ENCODE data around the gene SLC24A3.

The SLC24A3 gene

GRCh38 chr20:19431316-19431700, 218.9 kb downstream of the SLC24A3 start:
- H3K27ac Mint-ChIP-seq = no peak overlapping the region
- no peaks in the 10 kb centered on the region for H3K27me3 Mint-ChIP-seq
- H3K4me1 Mint-ChIP-seq (ENCODE audit: low read depth) = peaks cover 6% of the 10 kb centered on the region
- H3K4me3 Mint-ChIP-seq = no peak overlapping the region
- H3K36me3 Mint-ChIP-seq (ENCODE audit: low read depth) = no peaks in the 10 kb centered on the region
- no peaks in the 10 kb centered on the region for H3K9me3 Mint-ChIP-seq

DNA sequence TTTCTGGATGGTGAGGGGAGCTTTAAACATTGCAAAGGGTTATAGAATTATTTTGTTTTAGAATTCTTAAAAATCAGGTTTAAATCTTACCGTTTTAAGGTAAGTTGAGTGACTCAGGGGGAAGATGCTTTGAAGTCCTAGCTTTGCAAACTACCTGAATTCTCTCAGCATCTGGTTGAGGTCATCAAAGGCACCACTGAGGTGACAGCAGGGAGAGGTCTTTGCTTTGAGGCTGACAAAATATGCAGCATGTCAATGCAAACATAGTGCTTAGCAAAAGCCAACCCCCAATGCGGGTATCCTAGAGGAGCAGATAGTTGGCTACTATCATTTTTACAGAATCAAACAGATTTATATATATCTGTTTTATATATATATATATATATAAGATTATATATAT, 219.5 kb downstream of the SLC24A3 start:
- H3K9me3 Mint-ChIP-seq = no peaks in the 10 kb centered on the region
- no peaks in the 10 kb centered on the region for H3K36me3 Mint-ChIP-seq (ENCODE audit: low read depth)
- H3K4me3 Mint-ChIP-seq = no peak overlapping the region
- H3K27ac Mint-ChIP-seq = no peak overlapping the region
- peaks cover 6% of the 10 kb centered on the region for H3K4me1 Mint-ChIP-seq (ENCODE audit: low read depth)
- no peaks in the 10 kb centered on the region for H3K27me3 Mint-ChIP-seq

DNA sequence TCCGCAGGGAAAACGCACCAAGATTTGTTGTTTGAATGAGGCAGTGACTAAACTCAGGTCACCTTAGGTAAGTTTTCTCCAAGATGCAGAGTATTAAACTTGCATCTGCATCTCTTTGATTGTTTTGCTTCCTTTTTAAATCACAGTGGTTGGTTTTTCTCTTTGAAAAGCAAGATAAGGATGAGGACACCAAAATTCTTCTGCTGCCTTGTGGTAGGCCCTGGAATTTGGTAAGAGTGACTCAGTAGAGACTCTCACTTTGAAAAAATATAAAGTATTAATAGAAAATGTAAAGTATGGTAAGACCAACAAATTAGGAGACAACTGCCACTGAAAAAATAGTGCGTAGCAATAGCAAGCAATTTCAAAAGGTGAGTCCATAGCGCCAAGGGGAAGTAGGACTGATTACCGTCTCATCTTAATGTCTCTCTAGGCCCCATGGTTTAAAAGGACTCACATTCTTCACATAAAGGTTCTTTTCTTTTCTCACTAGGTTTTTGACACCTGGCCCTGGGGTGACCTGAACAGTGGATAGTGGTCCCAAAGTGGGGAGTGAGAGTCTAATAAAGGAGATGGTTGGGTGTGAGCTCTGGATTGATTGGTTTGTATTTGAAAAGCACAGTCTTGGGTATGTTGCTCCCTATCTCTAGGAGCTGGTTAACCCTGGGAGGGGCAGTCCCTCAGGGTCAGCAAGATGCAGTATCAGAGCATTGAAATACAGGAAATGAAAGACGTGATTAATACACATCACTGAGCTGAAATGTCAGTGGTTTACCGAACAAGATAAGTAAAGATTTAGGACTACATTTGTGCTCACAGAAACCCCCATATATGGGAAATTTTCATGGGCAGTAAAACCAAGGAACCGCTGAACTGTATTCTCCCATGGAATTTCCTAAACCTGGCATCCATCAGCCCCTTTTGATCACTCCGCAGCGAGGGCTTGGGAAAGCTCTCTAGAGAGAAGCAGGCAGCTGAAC, 221.2 kb downstream of the SLC24A3 start:
- Mint-ChIP-seq H3K4me3 (no peak overlapping the region), H3K36me3 (ENCODE audit: low read depth) (no peaks in the 10 kb centered on the region), H3K27me3 (no peaks in the 10 kb centered on the region), H3K27ac (no peak overlapping the region), H3K9me3 (no peaks in the 10 kb centered on the region), H3K4me1 (ENCODE audit: low read depth) (peaks cover 6% of the 10 kb centered on the region)

- Mint-ChIP-seq H3K4me1 (ENCODE audit: low read depth) (peaks cover 6% of the 10 kb centered on the region), H3K27ac (no peak overlapping the region), H3K9me3 (no peaks in the 10 kb centered on the region), H3K4me3 (no peak overlapping the region), H3K27me3 (no peaks in the 10 kb centered on the region), H3K36me3 (ENCODE audit: low read depth) (no peaks in the 10 kb centered on the region)
Observed at GRCh38 chr20:19435316-19435715, 222.9 kb downstream of the SLC24A3 start.

GRCh38 chr20:19435821-19436220, 223.4 kb downstream of the SLC24A3 start:
- H3K4me3 Mint-ChIP-seq = no peak overlapping the region

GRCh38 chr20:19438488-19438887, 226.0 kb downstream of the SLC24A3 start:
- Mint-ChIP-seq H3K4me3 (no peak overlapping the region), H3K4me1 (ENCODE audit: low read depth) (peaks cover 9% of the 10 kb centered on the region), H3K27me3 (no peaks in the 10 kb centered on the region), H3K36me3 (ENCODE audit: low read depth) (no peaks in the 10 kb centered on the region), H3K9me3 (peaks cover 6% of the 10 kb centered on the region), H3K27ac (no peak overlapping the region)

More at GRCh38 chr20:19435821-19436220, 223.4 kb downstream of the SLC24A3 start:
- Mint-ChIP-seq H3K27me3 (no peaks in the 10 kb centered on the region), H3K36me3 (ENCODE audit: low read depth) (no peaks in the 10 kb centered on the region), H3K27ac (no peak overlapping the region), H3K9me3 (no peaks in the 10 kb centered on the region), H3K4me1 (ENCODE audit: low read depth) (peaks cover 6% of the 10 kb centered on the region)

DNA sequence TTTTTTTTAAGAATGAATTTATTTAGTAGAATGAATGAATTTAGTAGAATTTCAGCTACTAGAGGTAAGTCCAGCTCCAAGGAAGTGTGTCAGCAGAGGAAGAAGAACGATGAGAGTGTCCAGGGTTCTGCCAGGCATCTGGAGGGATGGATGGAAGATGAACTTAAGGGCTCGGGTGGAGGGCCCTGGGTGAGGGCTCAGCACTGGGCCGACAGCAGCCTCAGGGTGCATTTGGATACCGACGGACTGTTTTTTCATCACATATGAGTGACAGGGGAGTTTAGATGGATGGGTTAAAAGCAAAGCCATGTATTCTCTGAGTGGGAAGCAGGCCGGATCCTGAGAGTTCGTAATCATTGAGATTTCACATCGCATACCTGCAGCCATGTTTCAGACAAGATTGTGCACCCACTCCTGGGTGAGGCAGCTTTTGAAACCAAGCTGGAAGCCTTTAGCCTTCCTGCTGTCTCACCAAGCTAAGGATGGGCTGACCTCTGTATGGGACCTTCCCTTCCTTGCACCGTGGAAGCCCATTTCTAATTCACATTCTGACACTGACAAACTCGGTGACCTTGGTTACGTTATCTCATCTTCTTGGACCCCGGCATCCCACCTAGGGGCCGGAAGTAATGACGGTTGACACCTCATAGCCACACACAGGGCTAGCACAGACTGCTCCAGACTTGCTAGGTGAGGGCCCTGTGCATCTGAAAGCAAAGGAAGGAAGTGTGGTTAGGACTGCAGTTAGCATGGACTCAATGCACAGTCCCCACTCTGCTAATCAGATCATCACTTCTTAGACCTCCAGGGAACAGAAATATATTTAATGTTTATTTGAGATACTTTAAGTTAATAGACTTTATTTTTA, 228.5 kb downstream of the SLC24A3 start:
- Mint-ChIP-seq H3K4me1 (ENCODE audit: low read depth) (peaks cover 3% of the 10 kb centered on the region), H3K36me3 (ENCODE audit: low read depth) (no peaks in the 10 kb centered on the region), H3K4me3 (no peak overlapping the region), H3K27me3 (no peaks in the 10 kb centered on the region), H3K27ac (no peak overlapping the region), H3K9me3 (peaks cover 22% of the 10 kb centered on the region)

DNA sequence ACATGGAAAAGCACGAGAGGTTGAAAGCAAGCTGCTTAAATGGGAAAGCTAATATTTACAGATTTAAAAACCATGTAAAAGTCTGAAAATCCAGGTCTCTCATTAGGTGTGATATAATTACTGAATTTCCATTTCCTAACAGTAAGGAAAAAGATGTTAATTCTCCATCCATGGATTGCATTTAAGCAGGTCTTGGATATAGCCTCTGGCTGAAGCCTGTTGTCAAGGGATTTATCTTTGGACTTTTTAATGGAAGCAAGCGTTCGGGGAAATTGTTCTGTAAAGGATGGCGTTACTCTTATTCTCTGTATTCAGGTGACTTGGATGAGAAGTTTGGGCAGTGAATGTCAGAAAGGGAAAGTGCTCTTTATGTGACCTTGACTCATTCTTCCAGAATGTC, 233.8 kb downstream of the SLC24A3 start:
- H3K4me1 Mint-ChIP-seq (ENCODE audit: low read depth) = peaks cover 3% of the 10 kb centered on the region
- H3K27me3 Mint-ChIP-seq = no peaks in the 10 kb centered on the region
- no peaks in the 10 kb centered on the region for H3K36me3 Mint-ChIP-seq (ENCODE audit: low read depth)
- no peak overlapping the region for H3K27ac Mint-ChIP-seq
- no peak overlapping the region for H3K4me3 Mint-ChIP-seq
- peaks cover 22% of the 10 kb centered on the region for H3K9me3 Mint-ChIP-seq

DNA sequence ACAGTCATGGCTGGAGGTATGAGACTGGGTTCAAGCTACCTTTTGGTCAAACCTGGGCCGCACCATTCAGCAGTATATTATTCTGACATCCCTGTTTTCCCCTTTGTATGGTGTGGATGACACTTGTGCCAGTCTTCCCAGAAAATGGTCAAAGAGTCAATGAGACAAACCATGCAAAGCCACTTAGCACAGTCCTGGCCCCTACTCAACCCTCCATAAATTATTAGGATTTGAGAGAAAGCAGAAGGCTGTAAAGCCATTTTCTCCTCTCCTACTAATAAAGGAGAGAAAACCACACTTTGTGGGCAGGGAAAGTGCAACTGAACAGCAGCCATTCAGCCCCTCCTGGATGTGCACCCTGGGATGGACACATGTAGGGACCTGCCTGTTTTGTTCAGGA, 236.2 kb downstream of the SLC24A3 start:
- Mint-ChIP-seq H3K4me3 (no peak overlapping the region), H3K27me3 (no peaks in the 10 kb centered on the region), H3K9me3 (peaks cover 15% of the 10 kb centered on the region), H3K4me1 (ENCODE audit: low read depth) (peaks cover 11% of the 10 kb centered on the region), H3K36me3 (ENCODE audit: low read depth) (no peaks in the 10 kb centered on the region), H3K27ac (no peak overlapping the region)

DNA sequence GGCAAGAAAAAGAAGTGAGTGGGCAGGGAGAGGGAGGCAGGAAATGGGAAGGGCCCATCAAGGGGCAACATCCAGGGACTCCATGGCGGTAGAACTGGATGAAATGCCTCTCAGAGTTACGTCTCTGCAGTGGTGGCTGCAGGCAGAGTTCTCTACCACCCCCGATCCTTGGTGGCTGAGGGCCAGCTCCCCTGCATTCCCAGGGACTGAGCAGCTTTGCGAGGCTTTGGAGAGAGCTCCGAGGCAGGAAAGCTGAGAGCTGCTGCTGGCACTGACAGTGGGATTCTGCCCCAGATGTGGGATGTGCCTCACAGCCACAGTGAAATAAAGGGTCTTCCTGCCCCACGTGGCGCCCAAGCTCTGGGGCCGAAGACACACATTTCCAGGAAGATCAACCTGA, 236.6 kb downstream of the SLC24A3 start:
- Mint-ChIP-seq H3K9me3 (peaks cover 11% of the 10 kb centered on the region), H3K4me1 (ENCODE audit: low read depth) (peaks cover 11% of the 10 kb centered on the region)

GRCh38 chr20:19451231-19451922, 238.9 kb downstream of the SLC24A3 start:
- H3K4me3 Mint-ChIP-seq = no peak overlapping the region
- H3K27ac Mint-ChIP-seq = no peak overlapping the region
- no peaks in the 10 kb centered on the region for H3K9me3 Mint-ChIP-seq
- no peaks in the 10 kb centered on the region for H3K27me3 Mint-ChIP-seq
- H3K4me1 Mint-ChIP-seq (ENCODE audit: low read depth) = peaks cover 11% of the 10 kb centered on the region
- no peaks in the 10 kb centered on the region for H3K36me3 Mint-ChIP-seq (ENCODE audit: low read depth)

More for the DNA sequence above, 236.6 kb downstream of the SLC24A3 start:
- Mint-ChIP-seq H3K27ac (no peak overlapping the region), H3K4me3 (no peak overlapping the region), H3K36me3 (ENCODE audit: low read depth) (no peaks in the 10 kb centered on the region), H3K27me3 (no peaks in the 10 kb centered on the region)

GRCh38 chr20:19451923-19452295, 239.5 kb downstream of the SLC24A3 start:
- Mint-ChIP-seq H3K9me3 (no peaks in the 10 kb centered on the region), H3K27ac (no peak overlapping the region), H3K36me3 (ENCODE audit: low read depth) (no peaks in the 10 kb centered on the region), H3K4me1 (ENCODE audit: low read depth) (peaks cover 11% of the 10 kb centered on the region), H3K27me3 (no peaks in the 10 kb centered on the region), H3K4me3 (no peak overlapping the region)

DNA sequence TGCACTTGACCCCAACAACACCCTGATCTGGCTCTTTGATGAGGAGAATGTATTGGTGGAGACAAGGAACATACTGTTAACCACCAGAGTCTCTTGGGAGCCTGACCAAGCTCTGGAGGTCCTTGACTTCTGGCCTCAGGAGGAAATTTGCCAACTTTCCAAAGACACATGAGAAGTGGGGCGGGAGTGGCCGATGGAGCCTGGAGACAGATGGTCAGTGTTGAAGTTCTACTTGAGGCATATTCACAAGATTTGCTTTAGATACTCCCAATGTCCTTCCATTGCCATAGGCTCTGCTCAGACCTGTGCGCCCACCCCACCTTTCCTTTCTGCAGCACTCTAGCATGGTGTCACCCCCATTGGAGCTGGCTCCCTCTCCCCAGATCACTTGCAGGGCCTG, 241.0 kb downstream of the SLC24A3 start:
- Mint-ChIP-seq H3K27ac (no peak overlapping the region), H3K4me1 (ENCODE audit: low read depth) (peaks cover 11% of the 10 kb centered on the region), H3K27me3 (no peaks in the 10 kb centered on the region)

GRCh38 chr20:19453862-19454261, 241.4 kb downstream of the SLC24A3 start:
- Mint-ChIP-seq H3K4me3 (no peak overlapping the region), H3K27me3 (no peaks in the 10 kb centered on the region), H3K9me3 (no peaks in the 10 kb centered on the region), H3K4me1 (ENCODE audit: low read depth) (peaks cover 11% of the 10 kb centered on the region), H3K27ac (no peak overlapping the region), H3K36me3 (ENCODE audit: low read depth) (no peaks in the 10 kb centered on the region)

More for the DNA sequence above, 241.0 kb downstream of the SLC24A3 start:
- Mint-ChIP-seq H3K4me3 (no peak overlapping the region), H3K9me3 (no peaks in the 10 kb centered on the region), H3K36me3 (ENCODE audit: low read depth) (no peaks in the 10 kb centered on the region)

All from stimulated activated naive CD8-positive, alpha-beta T cell treated with anti-CD3 and anti-CD28 coated beads, Interleukin-15, Interleukin-2, amounts not matched to agents 100 ng/mL and 50 ng/mL, for 24 hours (primary cell).